HG02798 (cell line): ENCODE measurements around the gene AK5.

ENCODE experiments used
- ATAC-seq: cut with Tn5 transposase; IDR thresholded peaks from one replicate; pipeline ENCODE4 v1.9.1; 2021; ENCODE audit warnings: mild to moderate bottlenecking; ENCODE audit not compliant: unreplicated experiment, poor library complexity

Gene AK5

GRCh38 chr1:77533660-77534305 lies 252.0 kb downstream of the AK5 start:
- ATAC-seq, result peak; percentile 56

DNA sequence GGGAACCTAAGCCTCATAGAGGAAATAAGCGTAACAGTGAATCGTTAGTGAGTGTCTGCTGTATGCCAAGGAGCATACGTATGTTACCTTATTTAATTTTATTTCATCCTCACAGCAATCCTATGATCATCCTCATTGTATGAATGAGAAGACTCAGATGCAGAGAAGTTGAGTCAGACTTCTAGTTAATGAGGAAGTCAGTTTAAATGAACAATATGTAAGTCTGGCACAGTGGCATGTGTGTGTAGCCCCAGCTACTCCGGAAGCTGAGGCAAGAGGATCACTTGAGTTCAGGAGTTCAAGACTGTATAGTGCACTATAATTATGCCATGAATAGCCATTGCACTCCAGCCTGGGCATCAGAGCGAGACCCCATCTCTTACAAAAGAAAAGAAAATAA lies 252.6 kb downstream of the AK5 start:
- no peak for ATAC-seq

- ATAC-seq, result no peak
These were observed 255.0 kb downstream of the AK5 start for GRCh38 chr1:77536813-77537212.

GRCh38 chr1:77538956-77539518 lies 257.2 kb downstream of the AK5 start:
- peak; percentile 80 for ATAC-seq

DNA sequence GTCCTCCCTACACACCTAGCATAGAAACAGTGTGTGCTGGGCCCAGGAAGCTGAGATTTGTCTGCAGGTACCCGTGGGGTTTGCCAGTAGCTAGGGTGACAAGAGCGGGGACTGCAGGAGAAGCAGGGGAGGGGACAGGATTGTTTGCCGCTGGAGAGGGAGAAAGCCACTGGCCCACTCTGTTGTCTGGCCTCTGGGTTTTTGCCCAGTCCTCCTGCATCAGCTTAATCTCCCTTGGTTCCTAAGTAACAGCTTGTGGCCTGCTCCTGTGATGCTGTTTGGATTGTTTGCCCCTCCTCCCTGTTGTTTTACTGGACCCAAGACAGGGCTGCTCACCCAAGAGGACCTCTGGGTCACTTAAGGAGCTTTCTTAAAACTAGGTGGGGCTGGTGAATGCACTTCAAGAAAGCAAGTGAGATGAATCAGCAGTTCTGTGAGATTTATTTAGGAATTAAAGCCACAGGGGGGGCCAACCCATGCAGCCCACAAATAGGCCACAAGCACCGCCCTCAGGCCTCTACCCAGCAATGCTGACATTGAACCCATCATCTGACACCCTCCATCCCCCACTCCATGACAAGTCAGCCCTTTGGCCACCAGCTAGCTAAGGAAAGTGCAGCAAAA lies 257.8 kb downstream of the AK5 start:
- ATAC-seq, result no peak

DNA sequence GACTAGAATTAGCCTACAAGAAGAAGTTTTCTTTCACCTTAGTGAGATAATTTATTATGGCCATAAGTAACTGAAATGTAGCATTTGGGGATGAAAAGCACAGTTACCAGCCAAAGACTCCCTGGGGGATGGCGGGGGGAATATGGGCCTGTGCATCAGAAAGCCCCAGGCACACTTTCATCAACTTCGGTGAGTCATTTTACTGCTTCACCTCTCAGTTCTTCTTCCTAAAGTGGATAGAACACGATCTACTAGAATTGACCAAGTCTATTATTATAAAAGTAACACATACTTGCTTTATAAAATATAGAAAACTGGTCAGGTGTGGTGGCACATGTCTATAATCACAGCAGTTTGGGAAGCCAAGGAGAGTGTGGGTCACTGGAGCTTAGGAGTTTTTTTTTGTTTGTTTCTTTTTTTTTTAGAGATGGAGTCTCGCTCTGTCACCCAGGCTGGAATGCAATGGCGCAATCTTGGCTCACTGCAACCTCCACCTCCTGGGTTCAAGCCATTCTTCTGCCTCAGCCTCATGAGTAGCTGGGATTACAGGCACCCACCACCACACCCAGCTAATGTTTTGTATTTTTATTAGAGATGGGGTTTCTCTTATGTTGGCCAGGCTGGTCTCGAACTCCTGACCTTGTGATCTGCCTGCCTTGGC lies 258.8 kb downstream of the AK5 start:
- ATAC-seq, result peak; percentile 37

GRCh38 chr1:77541162-77541545 lies 259.3 kb downstream of the AK5 start:
- ATAC-seq, result peak; percentile 28

GRCh38 chr1:77542813-77543420 lies 261.1 kb downstream of the AK5 start:
- ATAC-seq, result no peak

DNA sequence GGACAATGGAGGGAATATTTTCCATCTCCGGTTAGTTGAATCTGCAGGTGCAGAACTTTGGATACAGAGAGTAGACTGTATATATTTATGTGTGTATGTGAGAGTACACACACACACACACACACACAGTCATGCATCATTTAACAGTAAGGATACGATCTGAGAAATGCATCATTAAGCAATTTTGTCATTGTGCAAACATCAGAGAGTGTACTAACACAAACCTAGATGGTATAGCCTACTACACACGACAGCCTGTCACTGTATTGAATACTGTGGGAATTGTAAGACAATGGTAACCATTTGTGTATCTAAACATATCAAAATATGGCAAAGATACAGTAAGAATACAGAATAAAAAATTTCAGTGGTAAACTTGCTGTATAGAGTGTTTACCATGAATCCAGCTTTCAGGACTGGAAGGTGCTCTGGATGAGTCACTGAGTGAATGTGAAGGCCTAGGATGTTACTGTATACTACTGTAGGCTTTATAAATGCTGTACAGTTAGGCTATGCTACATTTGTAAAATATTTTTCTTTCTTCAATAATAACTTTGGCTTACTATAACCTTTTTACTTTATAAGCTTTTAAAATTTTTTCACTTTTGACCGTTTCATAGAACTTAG lies 262.1 kb downstream of the AK5 start:
- no peak for ATAC-seq

- ATAC-seq, result no peak
These were observed 263.0 kb downstream of the AK5 start for GRCh38 chr1:77544845-77545244.

GRCh38 chr1:77545970-77546369 lies 264.2 kb downstream of the AK5 start:
- ATAC-seq, result no peak

DNA sequence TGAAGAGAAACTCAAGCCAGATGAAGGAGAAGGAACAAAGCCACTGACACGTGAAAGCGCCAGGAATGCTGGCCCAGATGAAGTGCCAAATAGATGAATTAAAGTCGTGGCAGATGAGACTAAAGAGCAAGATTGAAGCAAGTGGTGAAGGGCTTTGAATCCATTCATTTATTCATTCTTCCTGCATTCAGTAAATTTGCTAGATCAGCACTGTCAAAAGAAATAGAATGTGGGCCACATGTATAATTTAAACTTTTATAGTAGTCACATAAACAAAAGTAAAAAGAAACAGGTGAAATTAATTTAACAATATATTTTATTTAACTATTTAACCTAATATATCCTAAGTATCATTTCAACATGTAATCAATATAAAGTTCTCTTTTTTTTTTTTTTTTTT lies 265.1 kb downstream of the AK5 start:
- ATAC-seq, result no peak

GRCh38 chr1:77548285-77548684 lies 266.5 kb downstream of the AK5 start:
- no peak for ATAC-seq

DNA sequence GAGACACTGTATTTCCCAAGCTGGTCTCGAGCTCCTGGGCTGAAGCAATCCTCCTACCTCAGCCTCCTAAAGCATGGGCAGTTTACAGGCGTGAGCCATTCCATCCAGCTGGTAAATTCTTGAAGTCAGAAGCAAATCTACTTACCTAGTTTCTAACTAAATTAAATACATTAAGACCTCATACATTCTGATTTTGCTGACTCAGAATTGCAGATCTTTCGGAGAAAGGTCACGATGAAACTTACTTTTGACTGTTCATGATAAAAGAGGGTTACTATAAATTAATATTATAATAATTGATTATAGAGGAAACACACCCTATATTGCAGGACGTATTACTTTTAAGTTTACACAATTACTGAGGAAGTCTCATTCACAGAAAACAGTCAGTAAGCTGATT lies 268.3 kb downstream of the AK5 start:
- no peak for ATAC-seq

GRCh38 chr1:77552626-77553025 lies 270.8 kb downstream of the AK5 start:
- ATAC-seq, result no peak

DNA sequence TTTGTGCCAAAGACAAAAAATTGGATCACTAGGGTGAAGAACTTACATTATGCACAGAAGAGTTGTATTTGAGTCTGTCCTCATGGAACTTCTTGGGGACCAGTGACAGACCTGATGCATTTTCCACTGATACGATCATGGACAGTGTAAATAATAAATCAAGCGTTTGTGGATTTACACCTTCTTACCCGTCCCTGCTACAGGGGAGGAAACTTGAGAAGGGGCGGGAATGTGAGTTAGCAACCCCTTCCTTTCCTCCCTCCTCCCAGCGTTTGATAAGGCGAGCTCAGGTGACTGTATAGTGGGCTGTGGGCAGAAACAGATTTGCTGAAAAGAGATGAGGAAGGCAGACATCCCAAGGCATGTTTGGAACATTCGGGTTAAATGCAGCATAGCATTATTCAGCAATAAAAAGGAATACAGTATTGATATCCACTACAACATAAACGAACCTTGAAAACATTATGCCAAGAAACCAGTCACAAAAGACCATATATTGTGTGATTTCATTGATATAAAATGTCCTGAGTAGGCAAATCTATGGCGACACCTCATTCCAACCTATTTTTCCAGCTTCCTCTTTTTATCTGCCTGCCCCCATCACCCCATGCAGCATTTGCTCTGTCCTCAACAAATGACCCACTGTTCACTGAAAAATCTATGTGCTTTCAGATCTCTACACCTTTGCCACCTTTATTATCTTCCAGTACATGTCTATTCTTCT lies 271.9 kb downstream of the AK5 start:
- ATAC-seq, result no peak

DNA sequence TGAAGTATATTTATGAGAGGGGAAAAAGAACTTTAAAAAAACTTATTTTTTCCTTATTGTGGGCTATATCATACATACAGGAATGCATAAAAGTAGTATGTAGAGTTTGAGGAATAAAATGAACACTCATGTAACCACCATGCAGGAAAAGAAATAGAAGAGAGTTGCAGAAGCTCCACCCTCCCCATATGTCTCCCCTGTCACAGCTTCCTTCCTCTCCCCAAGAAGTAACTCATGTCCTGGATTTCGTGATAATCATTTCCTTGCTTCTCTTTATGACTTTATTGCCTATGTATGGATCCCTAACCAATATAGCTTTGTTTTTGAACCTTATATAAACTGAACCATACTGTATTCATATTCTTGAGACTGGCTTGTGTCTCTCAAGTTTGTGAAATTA lies 274.2 kb downstream of the AK5 start:
- ATAC-seq, result no peak

DNA sequence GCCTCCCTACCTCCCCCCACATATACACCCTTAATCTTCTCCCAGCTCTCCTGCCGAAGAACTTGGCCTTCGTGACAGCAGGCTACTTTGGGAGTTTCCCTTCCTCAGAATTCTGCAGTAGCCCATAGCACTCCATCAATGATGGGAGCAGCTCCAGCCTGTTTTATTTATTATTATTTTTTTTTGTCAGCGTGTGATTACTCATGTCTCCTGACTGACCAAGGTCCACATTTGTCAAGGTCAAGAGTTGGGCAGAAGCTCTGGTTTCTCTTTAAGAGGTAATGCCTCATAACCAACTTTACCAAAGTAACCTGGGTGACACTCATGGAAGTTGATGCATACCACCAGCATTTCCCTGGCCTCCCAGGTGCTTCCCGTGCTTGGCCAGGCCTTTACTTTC lies 275.2 kb downstream of the AK5 start:
- no peak for ATAC-seq

DNA sequence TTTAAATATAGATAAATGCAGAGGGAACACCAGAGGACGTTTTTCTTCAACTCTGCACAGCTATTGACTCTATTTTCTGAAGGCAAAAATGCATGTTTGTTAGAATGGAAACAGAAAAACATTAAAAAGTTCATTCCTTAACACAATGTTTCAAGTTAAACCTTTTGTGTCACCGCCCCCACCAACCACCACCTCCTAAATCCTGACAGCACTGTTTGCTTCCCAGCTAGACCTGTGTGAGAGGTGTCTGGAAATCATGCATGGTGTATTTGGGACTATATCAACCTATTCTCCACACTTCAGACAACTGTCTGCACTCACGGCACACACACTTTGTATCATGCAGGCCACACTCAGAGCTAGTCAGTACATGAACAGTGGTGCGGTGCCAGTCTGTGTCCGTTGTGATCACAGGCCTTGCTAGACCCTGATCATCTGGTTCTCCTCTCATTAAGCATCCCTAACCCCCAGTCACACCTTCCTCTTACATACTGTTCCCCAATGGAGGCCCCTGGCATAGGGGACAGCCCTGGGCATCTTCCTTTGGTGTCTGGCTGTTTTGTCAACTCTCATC lies 276.9 kb downstream of the AK5 start:
- no peak for ATAC-seq

DNA sequence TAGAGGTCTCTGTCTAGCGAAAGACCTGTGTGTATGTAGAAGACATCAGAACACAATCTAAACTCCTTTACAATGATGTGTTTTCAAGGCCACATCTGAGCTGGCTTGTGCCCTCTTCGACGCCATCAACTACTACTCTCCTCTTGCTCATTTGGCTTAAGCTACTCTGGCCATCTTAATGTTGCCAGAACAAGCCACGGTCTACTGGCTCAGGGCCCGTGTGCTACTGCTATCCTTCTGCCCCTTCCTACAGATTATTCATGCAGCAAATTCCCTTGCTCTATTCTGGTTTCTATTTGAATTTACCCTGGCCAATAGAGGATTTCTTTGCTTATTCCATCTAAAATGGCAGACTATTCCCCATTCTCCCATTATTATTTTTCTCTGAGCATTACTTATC lies 278.9 kb downstream of the AK5 start:
- ATAC-seq, result no peak
